Brain microvascular endothelial cell (primary cell): Measurements from ENCODE around the gene C1orf141.

ENCODE experiments used
- DNase-seq: peaks from one replicate; pipeline ENCODE4 v3.0.0-alpha.2; 2020
- H3K27ac ChIP-seq: fragments of 250-450 bp; sonication (Bioruptor Pico); 2 replicates; pipeline ENCODE4 v1.5.1; 2020; ENCODE audit warnings: mild to moderate bottlenecking, moderate library complexity
- H3K27me3 ChIP-seq: fragments of 250-450 bp; sonication (Bioruptor Pico); replicated peaks from 2 replicates; pipeline ENCODE4 v1.5.1; 2020; ENCODE audit warnings: mild to moderate bottlenecking
- H3K36me3 ChIP-seq: fragments of 250-450 bp; sonication (Bioruptor Pico); replicated peaks from 2 replicates; pipeline ENCODE4 v1.5.1; 2020; ENCODE audit warnings: mild to moderate bottlenecking
- H3K4me3 ChIP-seq: 2 replicates; pipeline ENCODE4 v1.5.1; 2011; ENCODE audit warnings: low read depth, mild to moderate bottlenecking, control low read depth, low read length, moderate library complexity
- CTCF ChIP-seq: IDR thresholded peaks from 2 replicates; pipeline ENCODE4 v1.5.1; 2011; ENCODE audit warnings: low read depth, mild to moderate bottlenecking, moderate library complexity, low read length, control low read depth, inconsistent platforms; ENCODE audit errors: missing control alignments
- in situ Hi-C: cut with HindIII; loops from 2 replicates; pipeline ENCODE4 v1.10.0; 2017; ENCODE audit warnings: low sequenced_read_pairs, low pct_ligation_motif_present

C1orf141 gene

GRCh38 chr1:67120855-67121619, 13.7 kb downstream of the C1orf141 start:
- TF ChIP-seq CTCF, result no peak
- in situ Hi-C loops, result no loop called here
- no peak overlapping the region for H3K4me3 ChIP-seq
- DNase-seq, result no peak
- no peaks in the 10 kb centered on the region for H3K36me3 ChIP-seq
- no peaks in the 10 kb centered on the region for H3K27me3 ChIP-seq
- no peak overlapping the region for H3K27ac ChIP-seq

- Histone ChIP-seq H3K36me3 (no peaks in the 10 kb centered on the region), H3K27me3 (no peaks in the 10 kb centered on the region), H3K4me3 (no peak overlapping the region), H3K27ac (no peak overlapping the region)
- no peak for DNase-seq
- in situ Hi-C loops, result no loop called here
- no peak for TF ChIP-seq CTCF
These were observed 16.1 kb downstream of the C1orf141 start for GRCh38 chr1:67118646-67119045.

GRCh38 chr1:67118191-67118590, 16.6 kb downstream of the C1orf141 start:
- no peak for TF ChIP-seq CTCF
- in situ Hi-C loops, result no loop called here

GRCh38 chr1:67114162-67114561, 20.6 kb downstream of the C1orf141 start:
- H3K27me3 ChIP-seq, result no peaks in the 10 kb centered on the region
- no peak for DNase-seq
- no peak overlapping the region for H3K4me3 ChIP-seq
- no peak overlapping the region for H3K27ac ChIP-seq
- TF ChIP-seq CTCF, result no peak
- in situ Hi-C loops, result no loop called here
- H3K36me3 ChIP-seq, result no peaks in the 10 kb centered on the region

More at GRCh38 chr1:67118191-67118590, 16.6 kb downstream of the C1orf141 start:
- Histone ChIP-seq H3K27me3 (no peaks in the 10 kb centered on the region), H3K36me3 (no peaks in the 10 kb centered on the region), H3K4me3 (no peak overlapping the region), H3K27ac (no peak overlapping the region)
- DNase-seq, result no peak

GRCh38 chr1:67110352-67110751, 24.4 kb downstream of the C1orf141 start:
- H3K27ac ChIP-seq, result no peak overlapping the region
- no peaks in the 10 kb centered on the region for H3K27me3 ChIP-seq
- no peak overlapping the region for H3K4me3 ChIP-seq
- no peak for TF ChIP-seq CTCF
- DNase-seq, result no peak
- in situ Hi-C loops, result no loop called here
- H3K36me3 ChIP-seq, result no peaks in the 10 kb centered on the region

GRCh38 chr1:67105508-67105907, 29.3 kb downstream of the C1orf141 start:
- DNase-seq, result no peak
- Histone ChIP-seq H3K4me3 (no peak overlapping the region), H3K27ac (no peak overlapping the region), H3K36me3 (no peaks in the 10 kb centered on the region), H3K27me3 (no peaks in the 10 kb centered on the region)
- no peak for TF ChIP-seq CTCF
- in situ Hi-C loops, result no loop called here
